ENCODE measurements around the gene LRRC36. TPM values are rescaled to one million over a fixed set of nuclear protein-coding genes. Genes with fewer than 3 reads are reported as not detected.
"Not testable (repeated sequence)": the region's sequence is repeated elsewhere in the genome, so short reads cannot be mapped to it uniquely, and the experiment has no call there.

LRRC36 gene
- total and polyA plus RNA-seq, 9 of the 15 experiments (the other 6 are each of a cell fraction or from before 2014, with no cell fraction given) = 0.09 to 0.40 (median 0.17) TPM; not detected in 1

GRCh38 chr16:67350324-67350723 is 23.7 kb downstream of the LRRC36 start:
- no peaks in the 10 kb centered on the region for H3K9me3 ChIP-seq (replicated peaks; ENCODE audit: control insufficient read depth, insufficient read depth, low read depth, low read length)
- H2AFZ ChIP-seq (ENCODE audit: low read depth, low read length) = no peak overlapping the region
- H3K79me2 ChIP-seq (ENCODE audit: control insufficient read depth, insufficient read depth, low read length) = no peaks in the 10 kb centered on the region
- intact Hi-C loops (cut with micrococcal nuclease) (no loop called here), in situ Hi-C loops (cut with MboI) (no loop called here)
- no peak for ATAC-seq
- no peaks in the 10 kb centered on the region for H3K9me1 ChIP-seq (ENCODE audit: control insufficient read depth, insufficient read depth, low read length)
- no TSS peak for BruUV-seq (replicated peaks)
- TF ChIP-seq ZNF707 (CRISPR knock-in tag; conservative IDR thresholded peaks at IDR 0.05) (no peak), ZNF445 (CRISPR knock-in tag; IDR thresholded peaks at IDR 0.05; ENCODE audit: low read depth) (no peak), SAP30 (IDR thresholded peaks at IDR 0.05; ENCODE audit: borderline replicate concordance, insufficient read depth, low read depth, low read length, poor library complexity, severe bottlenecking) (no peak), SMARCB1 (IDR thresholded peaks at IDR 0.05; ENCODE audit: insufficient read length, low read depth) (no peak), RBBP5 (IDR thresholded peaks at IDR 0.05; ENCODE audit: borderline replicate concordance, insufficient read depth, low read length, poor library complexity, severe bottlenecking) (no peak), SP1 (CRISPR knock-in tag; IDR thresholded peaks at IDR 0.05) (no peak), SNRNP70 (optimal IDR thresholded peaks at IDR 0.05; ENCODE audit: low read depth, low read length) (no peak), DIDO1 (tag; IDR thresholded peaks at IDR 0.05; ENCODE audit: low read depth) (no peak), SMARCA4 (IDR thresholded peaks at IDR 0.05) (no peak), CTBP1 (IDR thresholded peaks at IDR 0.05; ENCODE audit: borderline replicate concordance) (no peak)
- no peak for FAIRE-seq
- no peak overlapping the region for H3K9ac ChIP-seq (ENCODE audit: insufficient read depth in 1 of 2, low read depth in 2 of 2, low read length in 2 of 2)
- POLR2A ChIA-PET = no interaction called here
- H3K4me2 ChIP-seq (ENCODE audit: insufficient read depth, low read length) = no peak overlapping the region
- no peaks in the 10 kb centered on the region for H4K20me1 ChIP-seq (replicated peaks; ENCODE audit: control insufficient read depth, insufficient read depth, low read length)
- 8% methylated on average over 1 of the region's 1 CpG for WGBS (ENCODE audit: insufficient coverage, low coverage, missing lambda C conversion rate)
- no peaks in the 10 kb centered on the region for H3K4me1 ChIP-seq (replicated peaks in 1 of 2; ENCODE audit: control insufficient read depth in 2 of 2, insufficient read depth in 2 of 2, low read length in 2 of 2)
- CTCF ChIA-PET (ENCODE audit: low intra/inter-chr PET ratio) = no interaction called here
- H3K4me3 ChIP-seq = no peak overlapping the region
- no peaks in the 10 kb centered on the region for H3K36me3 ChIP-seq (ENCODE audit: control insufficient read depth, insufficient read depth, low read length)
- no peak overlapping the region for H3K27ac ChIP-seq (ENCODE audit: extremely low read depth, low read depth, low read length)
- DNase-seq (ENCODE audit: extremely low read depth in 1 of 4, low spot score in 3 of 4) = no peak
- H3K27me3 ChIP-seq (ENCODE audit: control insufficient read depth in 2 of 2, insufficient read depth in 2 of 2, low read length in 2 of 2) = peaks cover 12% of the 10 kb centered on the region in 2 experiments; a peak in 4 of 5 replicates

GRCh38 chr16:67352463-67352862 is 25.8 kb downstream of the LRRC36 start:
- H3K27ac ChIP-seq (ENCODE audit: extremely low read depth, low read depth, low read length); DNase-seq (ENCODE audit: extremely low read depth in 1 of 4, low spot score in 3 of 4); ATAC-seq; FAIRE-seq; in situ Hi-C loops (cut with MboI); H3K9me1 ChIP-seq (ENCODE audit: control insufficient read depth, insufficient read depth, low read length); CTCF ChIA-PET (ENCODE audit: low intra/inter-chr PET ratio); H3K4me2 ChIP-seq (ENCODE audit: insufficient read depth, low read length); H3K9ac ChIP-seq (ENCODE audit: insufficient read depth in 1 of 2, low read depth in 2 of 2, low read length in 2 of 2); H4K20me1 ChIP-seq (replicated peaks; ENCODE audit: control insufficient read depth, insufficient read depth, low read length); H3K4me1 ChIP-seq (replicated peaks in 1 of 2; ENCODE audit: control insufficient read depth in 2 of 2, insufficient read depth in 2 of 2, low read length in 2 of 2); H2AFZ ChIP-seq (ENCODE audit: low read depth, low read length); BruUV-seq (replicated peaks); H3K4me3 ChIP-seq; H3K36me3 ChIP-seq (ENCODE audit: control insufficient read depth, insufficient read depth, low read length); H3K79me2 ChIP-seq (ENCODE audit: control insufficient read depth, insufficient read depth, low read length); H3K9me3 ChIP-seq (replicated peaks; ENCODE audit: control insufficient read depth, insufficient read depth, low read depth, low read length); intact Hi-C loops (cut with micrococcal nuclease): not testable (repeated sequence)
- POLR2A ChIA-PET = interaction anchor here (1.7 kb wide), 1 partner anchor 29 kb away, joined by 7 read pairs; no protein-coding TSS in a partner anchor
- 7% methylated on average over 3 of the region's 3 CpGs for WGBS (ENCODE audit: insufficient coverage, low coverage, missing lambda C conversion rate)
- H3K27me3 ChIP-seq (ENCODE audit: control insufficient read depth in 2 of 2, insufficient read depth in 2 of 2, low read length in 2 of 2) = peaks cover 18 to 24% of the 10 kb centered on the region in 2 experiments

Data from K562 (cell line).